ENCODE results near the gene CTAG1A. TPM values are rescaled to one million over a fixed set of nuclear protein-coding genes. Genes with fewer than 3 reads are reported as not detected.
"Not testable (repeated sequence)": the region's sequence is repeated elsewhere in the genome, so short reads cannot be mapped to it uniquely, and the experiment has no call there.

Gene CTAG1A
- polyA plus RNA-seq, 1 donor, result not detected

GRCh38 chrX:154613586-154613985, 28.7 kb downstream of the CTAG1A start:
- no CpG with 5 or more reads among the region's 12 CpGs for WGBS (ENCODE audit: insufficient coverage, low lambda C conversion rate)
- H3K9me3 ChIP-seq (ENCODE audit: control insufficient read depth, low read depth, low read length); H3K36me3 ChIP-seq (ENCODE audit: control insufficient read depth, insufficient read depth, low read length); H3K27me3 ChIP-seq (ENCODE audit: control insufficient read depth, insufficient read depth, low read length); H3K4me1 ChIP-seq (ENCODE audit: control insufficient read depth, insufficient read depth, low read length); DNase-seq; H3K27ac ChIP-seq (ENCODE audit: low read length); H3K4me3 ChIP-seq (ENCODE audit: low read length): not testable (repeated sequence)

GRCh38 chrX:154619182-154619581, 34.2 kb downstream of the CTAG1A start, which contains the start of gene CTAG1B:
CTAG1B (minus strand) TSS chrX:154619282; CDS start chrX:154619218, 64 bp downstream.
- not testable (repeated sequence) for H3K4me1 ChIP-seq (ENCODE audit: control insufficient read depth, insufficient read depth, low read length); H3K27ac ChIP-seq (ENCODE audit: low read length); H3K4me3 ChIP-seq (ENCODE audit: low read length); H3K9me3 ChIP-seq (ENCODE audit: control insufficient read depth, low read depth, low read length); H3K36me3 ChIP-seq (ENCODE audit: control insufficient read depth, insufficient read depth, low read length); H3K27me3 ChIP-seq (ENCODE audit: control insufficient read depth, insufficient read depth, low read length); DNase-seq
- no CpG with 5 or more reads among the region's 28 CpGs for WGBS (ENCODE audit: insufficient coverage, low lambda C conversion rate)

- not testable (repeated sequence) for H3K4me3 ChIP-seq (ENCODE audit: low read length); DNase-seq; H3K36me3 ChIP-seq (ENCODE audit: control insufficient read depth, insufficient read depth, low read length); H3K9me3 ChIP-seq (ENCODE audit: control insufficient read depth, low read depth, low read length); H3K27me3 ChIP-seq (ENCODE audit: control insufficient read depth, insufficient read depth, low read length); H3K27ac ChIP-seq (ENCODE audit: low read length); H3K4me1 ChIP-seq (ENCODE audit: control insufficient read depth, insufficient read depth, low read length)
- no CpG with 5 or more reads among the region's 11 CpGs for WGBS (ENCODE audit: insufficient coverage, low lambda C conversion rate)
These were observed 36.0 kb downstream of the CTAG1A start for GRCh38 chrX:154620767-154621414.

GRCh38 chrX:154628960-154629359, 44.0 kb downstream of the CTAG1A start:
- H3K9me3 ChIP-seq (ENCODE audit: control insufficient read depth, low read depth, low read length); H3K27ac ChIP-seq (ENCODE audit: low read length); H3K4me1 ChIP-seq (ENCODE audit: control insufficient read depth, insufficient read depth, low read length); H3K27me3 ChIP-seq (ENCODE audit: control insufficient read depth, insufficient read depth, low read length); H3K36me3 ChIP-seq (ENCODE audit: control insufficient read depth, insufficient read depth, low read length); DNase-seq; H3K4me3 ChIP-seq (ENCODE audit: low read length): not testable (repeated sequence)
- no CpG with 5 or more reads among the region's 5 CpGs for WGBS (ENCODE audit: insufficient coverage, low lambda C conversion rate)

GRCh38 chrX:154630949-154631348, 46.0 kb downstream of the CTAG1A start:
- WGBS (ENCODE audit: insufficient coverage, low lambda C conversion rate), result no CpG with 5 or more reads among the region's 11 CpGs
- H3K27ac ChIP-seq (ENCODE audit: low read length), result not testable (repeated sequence)

GRCh38 chrX:154633661-154634060, 48.7 kb downstream of the CTAG1A start:
- DNase-seq; H3K27ac ChIP-seq (ENCODE audit: low read length); H3K36me3 ChIP-seq (ENCODE audit: control insufficient read depth, insufficient read depth, low read length); H3K4me1 ChIP-seq (ENCODE audit: control insufficient read depth, insufficient read depth, low read length); H3K9me3 ChIP-seq (ENCODE audit: control insufficient read depth, low read depth, low read length); H3K27me3 ChIP-seq (ENCODE audit: control insufficient read depth, insufficient read depth, low read length); H3K4me3 ChIP-seq (ENCODE audit: low read length): not testable (repeated sequence)
- WGBS (ENCODE audit: insufficient coverage, low lambda C conversion rate), result no CpG with 5 or more reads among the region's 11 CpGs

More at GRCh38 chrX:154630949-154631348, 46.0 kb downstream of the CTAG1A start:
- not testable (repeated sequence) for H3K9me3 ChIP-seq (ENCODE audit: control insufficient read depth, low read depth, low read length); H3K27me3 ChIP-seq (ENCODE audit: control insufficient read depth, insufficient read depth, low read length); H3K4me3 ChIP-seq (ENCODE audit: low read length); H3K36me3 ChIP-seq (ENCODE audit: control insufficient read depth, insufficient read depth, low read length); H3K4me1 ChIP-seq (ENCODE audit: control insufficient read depth, insufficient read depth, low read length); DNase-seq

Other genes starting within 250 kb of the CTAG1A start
- 468 TPM for gene FLNA, start 210.5 kb upstream of the CTAG1A start, polyA plus RNA-seq
- 50.1 TPM for gene EMD, start 205.8 kb upstream of the CTAG1A start, polyA plus RNA-seq
- 5,173 TPM for gene RPL10, start 186.8 kb upstream of the CTAG1A start, polyA plus RNA-seq
- 26.2 TPM for gene DNASE1L1, start 175.9 kb upstream of the CTAG1A start, polyA plus RNA-seq
- gene TAFAZZIN, start 173.6 kb upstream of the CTAG1A start, polyA plus RNA-seq, result 47.4 TPM
- 137 TPM for gene ATP6AP1, start 156.5 kb upstream of the CTAG1A start, polyA plus RNA-seq
- gene GDI1, start 148.0 kb upstream of the CTAG1A start, polyA plus RNA-seq, result 108 TPM
- gene FAM50A, start 141.0 kb upstream of the CTAG1A start, polyA plus RNA-seq, result 71.3 TPM
- gene PLXNA3, start 126.9 kb upstream of the CTAG1A start, polyA plus RNA-seq, result 37.2 TPM
- 25.4 TPM for gene LAGE3, start 105.9 kb upstream of the CTAG1A start, polyA plus RNA-seq
- gene UBL4A, start 98.5 kb upstream of the CTAG1A start, polyA plus RNA-seq, result 25.6 TPM
- gene SLC10A3, start 94.5 kb upstream of the CTAG1A start, polyA plus RNA-seq, result 21.1 TPM
- gene FAM3A, start 68.9 kb upstream of the CTAG1A start, polyA plus RNA-seq, result 41.4 TPM
- 16.8 TPM for gene G6PD, start 38.3 kb upstream of the CTAG1A start, polyA plus RNA-seq
- gene IKBKG, start 37.5 kb upstream of the CTAG1A start, polyA plus RNA-seq, result 16.4 TPM
- gene CTAG1B, start 34.1 kb downstream of the CTAG1A start, polyA plus RNA-seq, result not detected
- gene CTAG2, start 68.4 kb downstream of the CTAG1A start, polyA plus RNA-seq, result not detected
- gene GAB3, start 165.9 kb downstream of the CTAG1A start, polyA plus RNA-seq, result 3.2 TPM
- gene DKC1, start 177.7 kb downstream of the CTAG1A start, polyA plus RNA-seq, result 55.9 TPM
- 86.4 TPM for gene MPP1, start 220.4 kb downstream of the CTAG1A start, polyA plus RNA-seq
- not detected for gene SMIM9, start 249.5 kb downstream of the CTAG1A start, polyA plus RNA-seq